Caco-2 (cell line): ENCODE measurements around the gene BLOC1S1. TPM values are rescaled to one million over a fixed set of nuclear protein-coding genes. Genes with fewer than 3 reads are reported as not detected.

Experiments used
- BruUV-seq: library from RNA; stranded (reverse); fragments of 400-500 nt; replicated peaks from 2 replicates; lab custom pipeline; 2021; lab: Mats Ljungman, UMichigan
- CTCF ChIA-PET: fragments of 300-600 bp; sonication (Branson Sonifier 250); formaldehyde crosslinking; loops from one replicate; lab custom pipeline; 2022; ENCODE audit warnings: antibody characterized with exemption; lab: Charles Lee
- POLR2A ChIA-PET: fragments of 300-600 bp; sonication (Branson Sonifier 250); formaldehyde crosslinking; loops from one replicate; lab custom pipeline; 2022; ENCODE audit warnings: antibody characterized with exemption; lab: Charles Lee
- DNase-seq, 2 experiments: peaks; one replicate each; pipeline versions ENCODE4 v3.0.0 to v3.0.0-alpha.2; 2020 to 2022
- H3K27me3 ChIP-seq: replicated peaks from 2 replicates; pipeline ENCODE4 v1.6.0; 2011; ENCODE audit warnings: low read length; ENCODE audit not compliant: control insufficient read depth, insufficient read depth
- H3K36me3 ChIP-seq: 2 replicates; pipeline ENCODE4 v1.5.1; 2011; ENCODE audit warnings: low read length; ENCODE audit not compliant: control insufficient read depth, insufficient read depth
- H3K4me1 ChIP-seq: fragments of 250-450 bp; sonication (Bioruptor Pico); 2 replicates; pipeline ENCODE4 v1.5.1; 2020; ENCODE audit warnings: mild to moderate bottlenecking
- H3K4me3 ChIP-seq: 2 replicates; pipeline ENCODE4 v1.5.1; 2011; ENCODE audit warnings: low read depth, mild to moderate bottlenecking, control low read depth, low read length
- H3K9me3 ChIP-seq: fragments of 250-450 bp; sonication (Bioruptor Pico); 2 replicates; pipeline ENCODE4 v1.5.1; 2020; ENCODE audit warnings: mild to moderate bottlenecking, moderate library complexity
- H3K27ac Mint-ChIP-seq: one replicate; pipeline ENCODE4 v1.8.0; 2022; ENCODE audit warnings: mixed read lengths; ENCODE audit not compliant: unreplicated experiment
- H3K27me3 Mint-ChIP-seq: one replicate; pipeline ENCODE4 v1.8.0; 2022; ENCODE audit warnings: mixed read lengths; ENCODE audit not compliant: insufficient read depth, unreplicated experiment
- H3K36me3 Mint-ChIP-seq: one replicate; pipeline ENCODE4 v1.8.0; 2022; ENCODE audit warnings: mild to moderate bottlenecking, mixed read lengths; ENCODE audit not compliant: insufficient read depth, unreplicated experiment
- H3K4me1 Mint-ChIP-seq: one replicate; pipeline ENCODE4 v1.8.0; 2022; ENCODE audit warnings: low read depth, mixed read lengths; ENCODE audit not compliant: unreplicated experiment
- H3K4me3 Mint-ChIP-seq: one replicate; pipeline ENCODE4 v1.8.0; 2022; ENCODE audit warnings: mild to moderate bottlenecking, moderate library complexity, mixed read lengths; ENCODE audit not compliant: unreplicated experiment
- H3K9me3 Mint-ChIP-seq: one replicate; pipeline ENCODE4 v1.8.0; 2022; ENCODE audit warnings: mixed read lengths; ENCODE audit not compliant: unreplicated experiment
- intact Hi-C: fragments of 100-400 bp; cut with micrococcal nuclease; formaldehyde crosslinking; loops from one replicate; pipeline ENCODE4 v1.10.0; 2022; ENCODE audit not compliant: unreplicated experiment
- total RNA-seq: library from RNA; stranded (reverse); gene quantifications from 2 replicates; pipeline ENCODE4 v1.2.3, GENCODE V29; 2022
- TF ChIP-seq, protein P1 (sequence below), 2 experiments: fragments of 200-600 bp in 1 of 2; IDR thresholded peaks; 1 replicate in 1 of 2; 2 replicates in 1 of 2; pipeline versions ENCODE4 v1.5.1 to v1.8.0; 2011 to 2022; ENCODE audit warnings: antibody characterized with exemption in 1 of 2, control low read depth in 1 of 2, inconsistent platforms in 1 of 2, low read depth in 1 of 2, low read length in 1 of 2, mild to moderate bottlenecking in 1 of 2, moderate library complexity in 1 of 2; ENCODE audit not compliant: insufficient read depth in 1 of 2, severe bottlenecking in 1 of 2, unreplicated experiment in 1 of 2

BLOC1S1 gene
- total RNA-seq, 1 experiment from 2014 or later, result 73.7 TPM

DNA sequence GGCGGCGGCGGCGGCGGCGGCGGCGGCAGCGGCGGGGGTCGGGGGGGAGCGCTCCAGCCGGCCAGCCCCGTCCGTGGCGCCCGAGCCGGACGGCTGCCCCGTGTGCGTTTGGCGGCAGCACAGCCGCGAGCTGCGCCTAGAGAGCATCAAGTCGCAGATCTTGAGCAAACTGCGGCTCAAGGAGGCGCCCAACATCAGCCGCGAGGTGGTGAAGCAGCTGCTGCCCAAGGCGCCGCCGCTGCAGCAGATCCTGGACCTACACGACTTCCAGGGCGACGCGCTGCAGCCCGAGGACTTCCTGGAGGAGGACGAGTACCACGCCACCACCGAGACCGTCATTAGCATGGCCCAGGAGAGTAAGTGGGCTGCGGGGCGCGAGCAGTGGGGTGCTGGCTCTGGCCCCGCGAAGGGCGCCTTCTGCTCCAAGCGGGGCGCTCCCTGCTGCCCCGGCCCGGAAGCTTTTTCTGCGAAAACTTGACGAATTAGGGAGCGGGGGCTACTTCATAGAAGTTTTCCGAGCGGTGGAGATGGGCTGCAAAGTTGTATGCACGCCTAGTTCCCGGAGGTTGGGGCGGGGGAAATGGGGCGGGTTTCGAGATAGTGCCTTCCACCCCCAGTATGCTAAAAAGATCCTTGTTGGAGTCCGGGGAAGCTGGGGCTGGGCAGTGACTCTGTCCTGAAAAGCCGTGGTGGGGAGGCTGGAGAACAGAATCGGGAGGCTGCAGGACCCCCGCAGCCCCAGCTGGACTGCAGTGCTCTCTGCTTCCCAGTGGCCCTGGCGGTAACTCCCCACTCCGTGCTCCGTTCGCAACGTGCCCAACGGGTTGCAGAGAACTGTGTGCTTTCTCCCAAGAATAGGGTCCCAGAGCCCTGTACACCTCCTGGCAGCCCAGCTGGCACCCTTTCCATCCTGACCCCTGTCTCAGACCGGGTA is 27.8 kb downstream of the BLOC1S1 start:
- peaks cover 21% of the 10 kb centered on the region for H3K4me1 Mint-ChIP-seq
- H3K27ac Mint-ChIP-seq, result no peak overlapping the region
- H3K4me3 Mint-ChIP-seq, result peak overlapping the region; percentile 80
- TF ChIP-seq, protein P1, sequence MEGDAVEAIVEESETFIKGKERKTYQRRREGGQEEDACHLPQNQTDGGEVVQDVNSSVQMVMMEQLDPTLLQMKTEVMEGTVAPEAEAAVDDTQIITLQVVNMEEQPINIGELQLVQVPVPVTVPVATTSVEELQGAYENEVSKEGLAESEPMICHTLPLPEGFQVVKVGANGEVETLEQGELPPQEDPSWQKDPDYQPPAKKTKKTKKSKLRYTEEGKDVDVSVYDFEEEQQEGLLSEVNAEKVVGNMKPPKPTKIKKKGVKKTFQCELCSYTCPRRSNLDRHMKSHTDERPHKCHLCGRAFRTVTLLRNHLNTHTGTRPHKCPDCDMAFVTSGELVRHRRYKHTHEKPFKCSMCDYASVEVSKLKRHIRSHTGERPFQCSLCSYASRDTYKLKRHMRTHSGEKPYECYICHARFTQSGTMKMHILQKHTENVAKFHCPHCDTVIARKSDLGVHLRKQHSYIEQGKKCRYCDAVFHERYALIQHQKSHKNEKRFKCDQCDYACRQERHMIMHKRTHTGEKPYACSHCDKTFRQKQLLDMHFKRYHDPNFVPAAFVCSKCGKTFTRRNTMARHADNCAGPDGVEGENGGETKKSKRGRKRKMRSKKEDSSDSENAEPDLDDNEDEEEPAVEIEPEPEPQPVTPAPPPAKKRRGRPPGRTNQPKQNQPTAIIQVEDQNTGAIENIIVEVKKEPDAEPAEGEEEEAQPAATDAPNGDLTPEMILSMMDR (IDR thresholded peaks at IDR 0.05; ENCODE audit: insufficient read depth in 1 of 2, low read depth in 1 of 2, low read length in 1 of 2, severe bottlenecking in 1 of 2, unreplicated experiment in 1 of 2), result no peak
- TSS peak; percentile 42 for BruUV-seq
- no peaks in the 10 kb centered on the region for H3K27me3 Mint-ChIP-seq
- CTCF ChIA-PET, result interaction anchor here (0.8 to 2.0 kb wide), 4 partner anchors 35 to 184 kb away, joined by 3 to 6 read pairs (median 4); partner anchors contain the start of gene PYM1
- no peaks in the 10 kb centered on the region for H3K9me3 ChIP-seq
- DNase-seq, result peak; percentile 68 to 69
- peak overlapping the region; percentile 88 for H3K4me3 ChIP-seq
- H3K9me3 Mint-ChIP-seq, result no peaks in the 10 kb centered on the region
- POLR2A ChIA-PET, result interaction anchor here (0.6 to 0.7 kb wide), 3 partner anchors 73 to 250 kb away, joined by 4 to 5 read pairs (median 4); partner anchors contain the start of gene DNAJC14
- H3K36me3 Mint-ChIP-seq, result peaks cover 7% of the 10 kb centered on the region
- H3K4me1 ChIP-seq, result peaks cover 17% of the 10 kb centered on the region
- no peaks in the 10 kb centered on the region for H3K36me3 ChIP-seq
- intact Hi-C loops, result loop anchor here (1.0 to 10.0 kb wide), 4 partner anchors 45 to 371 kb away; partner anchors contain the start of genes RPL41, RPS26 and ZC3H10
- H3K27me3 ChIP-seq, result no peaks in the 10 kb centered on the region

GRCh38 chr12:55744340-55745030 is 28.6 kb downstream of the BLOC1S1 start:
- ChIA-PET POLR2A (interaction anchor here (0.6 kb wide), 2 partner anchors 72 to 250 kb away, joined by 4 to 5 read pairs; no protein-coding TSS in a partner anchor), CTCF (interaction anchor here (1.1 to 2.0 kb wide), 4 partner anchors 34 to 183 kb away, joined by 3 to 6 read pairs (median 4); partner anchors contain the start of gene PYM1)
- no peak overlapping the region for H3K27ac Mint-ChIP-seq
- Histone ChIP-seq H3K9me3 (no peaks in the 10 kb centered on the region), H3K36me3 (no peaks in the 10 kb centered on the region), H3K4me1 (peaks cover 14% of the 10 kb centered on the region), H3K27me3 (no peaks in the 10 kb centered on the region), H3K4me3 (peak overlapping the region; percentile 88)
- intact Hi-C loops, result loop anchor here (2.0 to 10.0 kb wide), 2 partner anchors 44 to 370 kb away; partner anchors contain the start of genes RPL41 and ZC3H10
- peaks cover 21% of the 10 kb centered on the region for H3K4me1 Mint-ChIP-seq
- peaks cover 7% of the 10 kb centered on the region for H3K36me3 Mint-ChIP-seq
- no peaks in the 10 kb centered on the region for H3K27me3 Mint-ChIP-seq
- H3K4me3 Mint-ChIP-seq, result peak overlapping the region; percentile 80
- no peaks in the 10 kb centered on the region for H3K9me3 Mint-ChIP-seq
- BruUV-seq, result no TSS peak
- no peak for DNase-seq
- TF ChIP-seq, protein P1 (IDR thresholded peaks at IDR 0.05; ENCODE audit: insufficient read depth in 1 of 2, low read depth in 1 of 2, low read length in 1 of 2, severe bottlenecking in 1 of 2, unreplicated experiment in 1 of 2), result no peak
